OCI-LY3 (cell line): ENCODE measurements around the gene NT5DC1.

ENCODE experiments used
- H2AFZ ChIP-seq: fragments of 200-600, 300-600 bp; shearing (Covaris generic); 2 replicates; pipeline ENCODE4 v1.6.0; 2014; ENCODE audit warnings: antibody characterized with exemption, low read depth, low read length
- H3K27ac ChIP-seq: fragments of 200-600, 300-600 bp; sonication (generic); 2 replicates; pipeline ENCODE4 v1.5.1; 2014; ENCODE audit warnings: mild to moderate bottlenecking, low read length, moderate library complexity, mixed read lengths
- H3K27me3 ChIP-seq: fragments of 200-600, 300-600 bp; sonication (generic); 2 replicates; pipeline ENCODE4 v1.6.1; 2014; ENCODE audit warnings: low read depth, low read length, mixed read lengths
- H3K36me3 ChIP-seq: fragments of 200-600, 300-600 bp; sonication (generic); replicated peaks from 2 replicates; pipeline ENCODE3; 2014; ENCODE audit warnings: low read depth, low read length, mixed read lengths
- H3K4me1 ChIP-seq: fragments of 300-600, 200-600 bp; sonication (generic); 2 replicates; pipeline ENCODE4 v1.6.1; 2014; ENCODE audit warnings: low read length, mixed read lengths
- H3K4me2 ChIP-seq: fragments of 200-600, 300-600 bp; sonication (generic); 2 replicates; pipeline ENCODE4 v1.6.1; 2014; ENCODE audit warnings: low read length, mixed read lengths
- H3K4me3 ChIP-seq: fragments of 300-600, 200-600 bp; sonication (generic); 2 replicates; pipeline ENCODE4 v1.5.1; 2014; ENCODE audit warnings: antibody characterized with exemption, mild to moderate bottlenecking, low read length, moderate library complexity
- H3K79me2 ChIP-seq: fragments of 300-600, 200-600 bp; shearing (Covaris generic); 2 replicates; pipeline ENCODE4 v1.6.1; 2014; ENCODE audit warnings: mild to moderate bottlenecking, low read length, mixed read lengths
- H3K9ac ChIP-seq: fragments of 300-600, 200-600 bp; shearing (Covaris generic); 2 replicates; pipeline ENCODE4 v1.6.0; 2014; ENCODE audit warnings: mild to moderate bottlenecking, low read length, moderate library complexity
- H3K9me3 ChIP-seq: fragments of 200-600, 300-600 bp; shearing (Covaris generic); 2 replicates; pipeline ENCODE4 v1.6.1; 2014; ENCODE audit warnings: low read length, mixed read lengths; ENCODE audit not compliant: insufficient read depth
- H4K20me1 ChIP-seq: fragments of 200-600, 300-600 bp; sonication (generic); 2 replicates; pipeline ENCODE4 v1.6.1; 2016; ENCODE audit warnings: low read length, mixed read lengths; ENCODE audit not compliant: insufficient read depth
- CTCF ChIP-seq: fragments of 200-600, 300-600 bp; sonication (generic); IDR thresholded peaks from 2 replicates; pipeline ENCODE4 v1.5.1; 2014; ENCODE audit warnings: antibody characterized with exemption, low read length, low read depth
- EZH2phosphoT487 ChIP-seq: fragments of 200-600 bp; shearing (Covaris generic); IDR thresholded peaks from 2 replicates; pipeline ENCODE4 v1.6.1; 2018; ENCODE audit warnings: antibody characterized with exemption, mixed run types, low read depth

The NT5DC1 gene

GRCh38 chr6:116278854-116279231 is 178.2 kb downstream of the NT5DC1 start:
- H3K4me3 ChIP-seq, result peak overlapping the region; percentile 94
- no peaks in the 10 kb centered on the region for H3K27me3 ChIP-seq
- H2AFZ ChIP-seq, result no peak overlapping the region
- no peak for TF ChIP-seq EZH2phosphoT487
- no peak for TF ChIP-seq CTCF
- peaks cover 7% of the 10 kb centered on the region for H4K20me1 ChIP-seq
- H3K9ac ChIP-seq, result peak overlapping the region; percentile 80
- peaks cover 37% of the 10 kb centered on the region for H3K79me2 ChIP-seq
- peaks cover 8% of the 10 kb centered on the region for H3K36me3 ChIP-seq
- H3K4me1 ChIP-seq, result peaks cover 54% of the 10 kb centered on the region
- H3K9me3 ChIP-seq, result no peaks in the 10 kb centered on the region
- peak overlapping the region; percentile 59 for H3K27ac ChIP-seq
- H3K4me2 ChIP-seq, result peak overlapping the region; percentile 74

GRCh38 chr6:116279232-116280160 is 178.8 kb downstream of the NT5DC1 start, which contains the start of gene TSPYL1:
TSS of gene TSPYL1 (minus strand) at chr6:116279930. CDS start at chr6:116279830, 100 bp downstream.
- Histone ChIP-seq H3K9me3 (no peaks in the 10 kb centered on the region), H3K4me3 (peak within 1 kb of the TSS; percentile 94), H3K4me1 (peaks cover 56% of the 10 kb centered on the region), H3K27me3 (no peaks in the 10 kb centered on the region), H3K4me2 (peak within 1 kb of the TSS; percentile 76), H3K9ac (peak within 1 kb of the TSS; percentile 80), H3K27ac (peak within 1 kb of the TSS; percentile 59), H4K20me1 (peaks cover 7% of the 10 kb centered on the region), H2AFZ (peak within 1 kb of the TSS; percentile 93), H3K79me2 (peaks cover 37% of the 10 kb centered on the region), H3K36me3 (peaks cover 8% of the 10 kb centered on the region)
- TF ChIP-seq CTCF (0 out of 2 replicates have a peak, but pooled peaks have one; percentile 4), EZH2phosphoT487 (no peak)

- no peak for TF ChIP-seq EZH2phosphoT487
- no peak; the same call in 1 of the 2 replicates for TF ChIP-seq CTCF
- Histone ChIP-seq H3K4me1 (peaks cover 56% of the 10 kb centered on the region), H4K20me1 (peaks cover 7% of the 10 kb centered on the region), H3K9me3 (no peaks in the 10 kb centered on the region), H3K4me3 (peak overlapping the region; percentile 94), H3K27ac (peak overlapping the region; percentile 2; the same call in 1 of the 2 replicates), H3K79me2 (peaks cover 37% of the 10 kb centered on the region), H3K27me3 (no peaks in the 10 kb centered on the region), H3K9ac (peak overlapping the region; percentile 80), H3K36me3 (peaks cover 8% of the 10 kb centered on the region), H3K4me2 (peak overlapping the region; percentile 76), H2AFZ (peak overlapping the region; percentile 93)
These were observed 179.7 kb downstream of the NT5DC1 start for GRCh38 chr6:116280161-116280932.
